Suppressor macrophage (primary cell): ENCODE measurements around the gene GPR179.
"Not testable (repeated sequence)": the region's sequence is repeated elsewhere in the genome, so short reads cannot be mapped to it uniquely, and the experiment has no call there.

Experiments
- DNase-seq, 4 experiments: peaks; one replicate each; pipeline ENCODE4 v3.0.0-alpha.2; 2020 to 2022

Gene GPR179

DNA sequence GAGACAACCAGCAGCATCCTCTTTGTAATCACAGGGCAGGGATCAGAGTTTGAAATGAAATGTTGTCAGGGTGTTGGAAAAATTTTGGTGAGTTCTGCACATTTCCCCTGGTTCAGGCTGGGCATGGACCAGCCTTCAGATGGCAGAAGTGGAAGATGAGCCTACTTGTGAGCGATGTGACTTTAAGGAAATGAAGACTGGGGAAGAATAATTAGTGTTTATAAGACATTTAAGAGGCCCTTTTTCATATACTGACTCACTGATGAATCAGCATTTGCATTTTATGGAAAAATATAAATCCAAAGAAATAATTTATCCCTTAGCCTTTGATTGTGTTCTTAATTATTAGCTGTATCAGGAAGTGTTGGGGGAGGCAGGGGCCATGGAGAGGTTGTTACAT lies 20.9 kb downstream of the GPR179 start:
- no peak for DNase-seq

DNA sequence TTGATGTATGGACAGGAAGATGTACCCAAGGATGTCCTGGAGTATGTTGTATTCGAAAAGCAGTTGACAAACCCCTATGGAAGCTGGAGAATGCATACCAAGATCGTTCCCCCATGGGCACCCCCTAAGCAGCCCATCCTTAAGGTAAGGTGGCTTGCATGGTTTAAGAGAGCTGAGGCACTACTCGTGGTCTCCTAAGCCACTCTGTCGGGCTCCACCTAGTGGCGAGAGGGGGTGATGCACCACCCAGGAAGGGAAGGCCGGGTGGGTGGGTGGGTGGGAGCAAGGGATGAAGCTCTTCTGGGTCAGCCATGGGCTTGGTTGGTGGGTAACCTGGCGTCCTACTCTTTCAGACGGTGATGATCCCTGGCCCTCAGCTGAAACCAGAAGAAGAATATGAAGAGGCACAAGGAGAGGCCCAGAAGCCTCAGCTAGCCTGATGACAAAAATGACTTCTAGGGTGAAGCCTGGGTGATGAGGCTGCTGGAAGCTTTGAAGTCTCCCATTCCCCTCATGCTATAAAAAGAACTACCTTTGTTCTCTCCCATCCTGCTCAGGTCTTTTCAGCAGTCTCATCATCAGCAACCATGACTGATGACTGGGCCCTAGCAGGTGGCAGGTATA lies 21.5 kb downstream of the GPR179 start:
- peak; percentile 67 to 83 (median 73) for DNase-seq

DNA sequence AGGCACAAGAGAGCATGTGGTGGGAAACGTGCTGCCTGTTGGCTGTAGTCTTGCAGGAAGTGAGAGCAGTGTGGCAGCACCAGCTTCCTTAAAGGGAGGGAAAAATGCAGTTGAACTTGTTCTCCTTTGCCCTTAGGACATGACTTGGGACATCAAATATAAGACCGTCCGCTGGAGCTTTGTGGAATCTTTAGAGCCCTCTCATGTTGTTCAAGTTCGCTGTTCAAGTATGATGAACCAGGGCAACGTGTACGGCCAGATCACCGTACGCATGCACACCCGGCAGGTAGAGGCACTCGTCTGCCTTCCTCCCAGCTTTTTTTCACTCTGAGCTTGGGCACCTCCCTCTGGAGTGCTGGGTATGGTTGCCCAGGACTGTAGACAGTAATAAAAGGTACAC lies 23.3 kb downstream of the GPR179 start:
- peak in 2 of 4 experiments; percentile 25 to 26 for DNase-seq

DNA sequence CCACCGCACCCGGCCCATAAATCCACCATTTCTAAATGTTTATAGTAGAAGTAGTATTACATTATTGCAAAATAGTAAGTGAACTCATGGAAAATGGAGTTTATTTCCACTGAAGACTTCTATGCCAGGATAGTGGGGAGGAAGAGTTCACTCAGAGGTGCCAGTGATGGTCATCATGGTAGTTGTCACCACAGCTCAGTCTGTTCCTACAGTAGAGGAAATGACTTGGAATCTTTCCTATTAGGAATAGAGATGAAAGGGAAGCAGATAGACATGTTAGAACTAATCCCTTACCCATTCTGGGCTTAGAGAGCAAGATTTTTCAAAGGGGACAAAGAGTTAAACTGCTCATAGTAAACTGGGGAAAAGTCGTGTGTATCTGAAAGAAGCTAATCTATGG lies 26.7 kb downstream of the GPR179 start:
- DNase-seq, result no peak

DNA sequence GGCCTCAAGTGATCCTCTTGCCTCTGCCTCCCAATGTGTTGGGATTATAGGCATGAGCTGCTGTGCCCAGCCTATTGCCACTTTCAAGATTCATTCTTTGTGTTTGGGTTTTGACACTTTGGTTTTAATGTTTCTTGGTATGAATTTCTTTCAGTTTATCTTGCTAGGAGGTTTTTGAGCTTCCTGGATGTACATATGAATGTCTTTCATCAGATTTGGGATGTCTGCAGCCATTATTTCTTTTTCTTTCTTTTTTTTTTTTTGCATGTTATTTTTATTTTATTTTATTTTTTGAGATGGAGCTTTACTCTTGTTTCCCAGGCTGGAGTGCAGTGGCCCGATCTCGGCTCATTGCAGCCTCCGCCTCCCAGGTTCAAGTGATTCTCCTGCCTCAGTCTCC lies 28.3 kb downstream of the GPR179 start:
- no peak for DNase-seq

DNA sequence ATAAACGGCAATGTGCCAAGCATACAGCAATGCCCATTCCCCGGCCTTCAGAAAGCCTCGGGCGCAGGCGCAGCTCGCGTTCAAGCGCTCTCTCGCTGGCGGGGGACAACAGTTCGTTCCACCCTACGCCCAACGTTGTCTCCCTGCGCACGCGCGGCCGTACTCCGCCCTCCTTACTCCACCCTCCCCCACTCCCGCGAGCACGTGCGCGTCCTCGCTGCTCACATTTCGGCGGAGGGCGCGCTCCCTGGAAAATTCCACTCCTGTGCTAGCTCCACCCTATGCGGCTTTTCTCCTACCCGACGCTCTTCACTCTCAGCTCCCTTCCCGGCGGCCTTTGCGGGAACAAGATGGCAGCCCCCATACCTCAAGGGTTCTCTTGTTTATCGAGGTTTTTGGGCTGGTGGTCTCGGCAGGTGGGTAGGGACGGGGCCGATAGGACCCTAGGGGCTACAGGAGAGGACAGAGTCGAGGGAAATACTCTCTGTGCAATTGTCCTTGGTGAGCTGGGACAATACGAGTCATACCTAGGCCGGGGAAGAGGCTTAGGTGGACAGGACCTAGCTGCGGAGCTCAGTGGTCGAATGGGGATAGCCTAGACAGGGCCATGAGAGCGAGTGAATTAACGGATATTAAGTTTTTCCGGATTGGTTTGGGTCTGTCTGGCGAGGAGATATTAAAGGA lies 46.8 kb downstream of the GPR179 start, which contains the start of gene MRPL45:
Gene MRPL45, plus strand, starts transcription at position 335 of the 684 bp plus-strand sequence. Its CDS starts 16 bp downstream, at position 351.
- DNase-seq, result peak; percentile 98 to 99 (median 99)

DNA sequence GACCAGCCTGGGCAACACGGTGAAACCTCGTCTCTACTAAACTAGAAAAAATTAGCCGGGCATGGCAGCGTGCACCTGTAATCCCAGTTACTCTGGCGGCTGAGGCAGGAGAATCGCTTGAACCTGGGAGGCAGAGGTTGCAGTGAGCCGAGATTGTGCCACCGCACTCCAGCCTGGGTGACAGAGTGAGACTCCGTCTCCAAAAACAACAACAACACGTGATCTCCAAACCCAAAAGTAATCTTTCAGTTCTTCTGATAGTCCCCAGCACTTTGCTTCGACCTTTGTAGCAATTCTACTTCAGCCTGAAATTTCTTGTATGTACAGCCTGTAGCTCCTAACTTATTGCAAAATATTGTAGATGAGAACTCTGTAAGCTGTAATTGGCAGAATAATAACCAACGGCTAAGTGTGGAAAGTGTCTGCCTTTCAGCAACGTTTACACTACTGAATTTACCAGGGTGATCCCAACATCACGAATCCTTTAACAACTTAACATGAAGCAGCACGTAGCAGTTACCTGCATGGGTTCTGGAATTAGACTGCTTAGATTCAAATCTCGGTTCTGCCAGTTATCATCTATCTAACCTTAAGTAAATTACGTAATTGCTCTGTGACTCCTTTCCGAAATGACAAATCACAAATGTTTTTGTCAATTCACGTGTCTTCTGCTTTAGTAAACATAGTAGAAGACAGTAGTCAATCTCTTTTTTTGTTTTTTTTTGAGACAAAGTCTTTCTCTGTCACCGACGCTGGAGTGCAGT lies 48.0 kb downstream of the GPR179 start:
- DNase-seq, result peak in 2 of 4 experiments; percentile 6 to 13

DNA sequence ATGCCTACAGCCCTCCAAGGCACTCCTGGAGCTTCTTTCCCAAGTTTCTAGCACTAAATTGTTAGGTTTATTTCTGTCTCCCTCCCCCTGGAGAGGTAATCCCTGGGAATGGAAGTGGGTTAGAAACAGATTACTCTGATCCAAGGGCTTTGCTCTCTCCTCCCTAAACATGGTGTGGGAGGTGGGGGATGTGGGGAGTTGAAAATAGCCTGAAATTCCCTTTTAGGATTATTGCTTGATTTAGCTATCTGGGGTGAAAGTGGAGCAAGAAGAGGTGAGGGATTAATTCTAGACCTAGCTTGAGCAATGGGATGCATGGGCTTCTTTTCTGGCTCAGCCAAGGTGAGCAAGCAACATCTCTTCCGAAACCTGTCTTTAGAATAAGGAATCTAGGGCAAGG lies 54.0 kb downstream of the GPR179 start:
- DNase-seq, result not testable (repeated sequence)

DNA sequence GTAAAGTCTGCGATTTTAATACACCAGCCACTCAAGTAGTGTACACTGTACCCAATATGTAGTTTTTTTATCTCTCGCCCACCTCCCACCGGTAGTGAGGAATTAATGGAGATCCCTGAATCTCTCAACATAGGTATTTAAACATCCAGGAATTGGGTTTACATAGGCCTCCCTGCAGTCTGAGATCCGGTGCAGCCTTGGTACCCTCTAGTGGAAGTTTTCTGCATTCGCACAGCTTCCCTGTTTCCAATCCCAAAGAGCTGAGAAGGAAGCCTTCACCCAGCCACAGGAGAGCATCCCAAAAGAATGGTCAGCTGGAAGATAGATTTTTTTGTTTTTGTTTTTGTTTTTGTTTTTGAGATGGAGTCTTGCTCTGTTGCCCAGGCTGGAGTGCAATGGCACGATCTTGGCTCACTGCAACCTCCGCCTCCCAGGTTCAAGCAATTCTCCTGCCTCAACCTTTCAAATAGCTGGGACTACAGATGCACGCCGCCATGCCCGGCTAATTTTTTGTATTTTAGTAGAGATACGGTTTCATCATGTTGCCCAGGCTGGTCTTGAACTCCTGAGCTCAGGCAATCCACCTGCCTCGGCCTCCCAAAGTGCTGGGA lies 55.4 kb downstream of the GPR179 start:
- DNase-seq, result peak in 3 of 4 experiments; percentile 10 to 24 (median 10)

DNA sequence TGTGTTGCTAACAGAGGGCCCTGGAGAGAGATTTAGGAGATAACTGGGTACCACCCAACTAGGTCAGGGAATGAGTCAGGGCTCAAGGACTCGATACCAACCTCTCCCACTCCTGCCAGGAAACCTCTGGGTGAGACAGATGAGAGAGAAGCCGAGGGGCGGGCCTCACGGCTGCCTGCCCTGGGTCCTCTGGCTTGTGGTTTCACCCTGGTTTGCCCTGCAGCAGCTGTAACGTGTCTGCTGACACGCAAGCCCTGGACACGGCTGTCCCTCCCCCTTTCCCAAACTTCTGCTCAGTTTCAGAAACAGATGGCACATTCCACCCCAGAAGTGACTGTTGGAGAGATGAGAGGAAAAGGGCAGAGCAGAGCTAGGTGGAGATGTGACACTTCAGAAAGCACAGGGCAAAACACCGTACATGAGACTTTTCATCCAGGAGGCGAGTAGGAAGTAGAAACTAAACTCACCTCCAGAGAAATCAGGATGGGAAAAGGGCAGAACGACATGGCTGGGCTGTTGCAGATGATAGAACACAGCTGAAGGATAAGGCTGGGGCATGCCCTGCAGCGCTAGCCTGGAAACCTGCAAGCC lies 57.2 kb downstream of the GPR179 start:
- peak; percentile 5 to 55 (median 30) for DNase-seq

DNA sequence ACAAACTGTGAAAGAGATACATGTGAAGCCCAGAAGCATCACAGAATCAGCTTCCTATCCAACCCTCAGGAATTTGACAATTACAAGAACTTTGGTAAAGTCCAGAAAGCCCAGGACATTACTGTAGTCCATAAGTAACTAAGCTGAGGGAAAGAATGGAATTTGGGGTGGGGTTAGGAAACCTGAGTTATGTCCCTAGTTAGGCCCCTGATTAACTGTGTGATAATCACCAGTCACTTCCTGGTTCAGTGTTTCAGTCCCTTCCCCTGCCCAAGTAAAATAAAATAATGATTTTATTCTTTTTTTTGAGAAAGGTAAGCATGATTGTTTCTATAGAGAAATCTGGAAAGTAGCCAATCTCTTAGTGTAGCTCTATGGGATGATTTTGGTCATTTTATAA lies 57.8 kb downstream of the GPR179 start:
- DNase-seq, result not testable (repeated sequence)
